Ectodermal cell (in vitro differentiated cells): ENCODE results near the gene ZNF154.

ENCODE experiments used
- H3K27ac ChIP-seq: 2 replicates; pipeline ENCODE4 v1.7.0; 2013; ENCODE audit warnings: mild to moderate bottlenecking, low read depth, low read length; ENCODE audit not compliant: insufficient read depth, poor library complexity, severe bottlenecking
- H3K27me3 ChIP-seq: 2 replicates; pipeline ENCODE4 v1.7.0; 2013; ENCODE audit warnings: mild to moderate bottlenecking, low read length; ENCODE audit not compliant: insufficient read depth, control insufficient read depth, poor library complexity, severe bottlenecking
- H3K36me3 ChIP-seq: one replicate; pipeline ENCODE4 v1.7.0; 2013; ENCODE audit warnings: low read length; ENCODE audit not compliant: control insufficient read depth, insufficient read depth
- H3K4me1 ChIP-seq: one replicate; pipeline ENCODE4 v1.7.0; 2013; ENCODE audit warnings: low read length; ENCODE audit not compliant: control insufficient read depth, insufficient read depth
- H3K4me3 ChIP-seq: 2 replicates; pipeline ENCODE4 v1.7.0; 2013; ENCODE audit warnings: low read depth, low read length, control low read depth; ENCODE audit not compliant: insufficient read depth
- H3K9me3 ChIP-seq: 2 replicates; pipeline ENCODE4 v1.7.0; 2013; ENCODE audit warnings: mild to moderate bottlenecking, low read length, moderate library complexity; ENCODE audit not compliant: control insufficient read depth
- WGBS, 2 experiments: methylation state at CpG; one replicate each; pipeline ENCODE4 v1.1.7; 2013; ENCODE audit warnings: missing lambda C conversion rate in 2 of 2; 5-methylcytosine and 5-hydroxymethylcytosine counted together

Gene ZNF154

DNA sequence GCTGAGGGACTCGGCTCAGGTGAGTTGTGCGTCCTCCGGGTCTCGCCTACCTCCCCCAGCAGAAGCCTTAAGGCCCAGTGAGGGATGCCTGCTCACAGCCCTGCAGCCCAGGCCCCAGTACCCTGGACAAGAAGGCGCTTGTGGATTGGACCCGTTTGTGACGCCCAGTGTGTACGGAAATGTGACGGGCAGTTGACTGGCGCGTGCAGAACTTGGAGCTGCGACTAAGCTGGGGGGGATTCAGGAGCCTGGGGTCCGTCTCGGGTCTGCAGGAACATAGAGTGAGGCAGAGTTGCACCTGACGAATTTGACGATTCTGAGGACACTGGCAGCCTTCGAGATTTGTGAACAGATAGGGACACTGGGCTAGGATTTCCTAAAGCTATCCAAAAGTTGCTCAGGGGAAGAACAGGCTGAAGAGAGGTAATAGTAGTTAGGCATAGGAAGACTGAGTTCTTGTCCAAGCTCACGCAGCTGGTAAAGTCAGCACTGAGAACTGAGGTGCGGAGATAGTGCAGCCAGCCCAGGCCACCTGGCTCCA is 26.7 kb downstream of the ZNF154 start:
- WGBS, 2 experiments: 5% methylated on average over 19 of the region's 19 CpGs
- peaks cover 41% of the 10 kb centered on the region for H3K36me3 ChIP-seq
- H3K27ac ChIP-seq: peak overlapping the region; percentile 45

DNA sequence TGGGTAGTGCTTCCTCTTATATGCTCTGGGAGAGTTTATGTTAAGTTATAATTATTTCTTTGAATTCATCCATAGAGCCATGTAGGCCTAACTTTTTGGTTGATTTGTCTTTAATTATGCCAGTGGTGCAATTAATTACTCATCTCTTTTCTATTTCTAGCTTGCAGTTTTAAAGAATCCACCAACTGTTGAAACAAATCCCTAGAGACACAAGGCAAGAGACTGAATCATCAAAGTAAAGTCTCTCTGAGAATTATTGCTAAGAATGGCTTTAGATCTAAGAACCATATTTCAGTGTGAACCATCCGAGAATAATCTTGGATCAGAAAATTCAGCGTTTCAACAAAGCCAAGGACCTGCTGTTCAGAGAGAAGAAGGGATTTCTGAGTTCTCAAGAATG is 33.1 kb downstream of the ZNF154 start:
- no peaks in the 10 kb centered on the region for H3K36me3 ChIP-seq
- no peak overlapping the region for H3K27ac ChIP-seq
- peaks cover 56% of the 10 kb centered on the region for H3K27me3 ChIP-seq
- H3K9me3 ChIP-seq: no peaks in the 10 kb centered on the region
- H3K4me3 ChIP-seq: no peak overlapping the region
- H3K4me1 ChIP-seq: no peaks in the 10 kb centered on the region
- 80 to 93% methylated on average over 2 of the region's 2 CpGs for WGBS, 2 experiments

More for the DNA sequence above, 26.7 kb downstream of the ZNF154 start:
- Histone ChIP-seq H3K9me3 (peaks cover 4% of the 10 kb centered on the region), H3K4me1 (no peaks in the 10 kb centered on the region), H3K4me3 (peak overlapping the region; percentile 100), H3K27me3 (peaks cover 25% of the 10 kb centered on the region)

DNA sequence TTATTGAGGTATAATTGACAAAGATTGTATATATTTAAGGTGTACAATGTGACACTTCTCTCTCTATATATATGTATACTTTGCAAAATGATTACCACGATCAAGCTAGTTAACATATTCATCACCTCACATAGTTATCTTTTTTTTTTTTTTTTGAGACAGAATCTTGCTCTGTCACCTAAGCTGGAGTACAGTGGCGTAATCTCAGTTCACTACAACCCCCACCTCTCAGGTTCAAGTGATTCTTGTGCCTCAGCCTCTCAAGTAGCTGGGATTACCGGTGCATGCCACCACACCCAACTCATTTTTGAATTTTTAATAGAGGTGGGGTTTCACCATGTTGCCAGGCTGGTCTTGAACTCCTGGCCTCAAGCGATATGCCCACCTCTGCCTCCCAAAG is 36.5 kb downstream of the ZNF154 start:
- H3K27ac ChIP-seq: no peak overlapping the region

DNA sequence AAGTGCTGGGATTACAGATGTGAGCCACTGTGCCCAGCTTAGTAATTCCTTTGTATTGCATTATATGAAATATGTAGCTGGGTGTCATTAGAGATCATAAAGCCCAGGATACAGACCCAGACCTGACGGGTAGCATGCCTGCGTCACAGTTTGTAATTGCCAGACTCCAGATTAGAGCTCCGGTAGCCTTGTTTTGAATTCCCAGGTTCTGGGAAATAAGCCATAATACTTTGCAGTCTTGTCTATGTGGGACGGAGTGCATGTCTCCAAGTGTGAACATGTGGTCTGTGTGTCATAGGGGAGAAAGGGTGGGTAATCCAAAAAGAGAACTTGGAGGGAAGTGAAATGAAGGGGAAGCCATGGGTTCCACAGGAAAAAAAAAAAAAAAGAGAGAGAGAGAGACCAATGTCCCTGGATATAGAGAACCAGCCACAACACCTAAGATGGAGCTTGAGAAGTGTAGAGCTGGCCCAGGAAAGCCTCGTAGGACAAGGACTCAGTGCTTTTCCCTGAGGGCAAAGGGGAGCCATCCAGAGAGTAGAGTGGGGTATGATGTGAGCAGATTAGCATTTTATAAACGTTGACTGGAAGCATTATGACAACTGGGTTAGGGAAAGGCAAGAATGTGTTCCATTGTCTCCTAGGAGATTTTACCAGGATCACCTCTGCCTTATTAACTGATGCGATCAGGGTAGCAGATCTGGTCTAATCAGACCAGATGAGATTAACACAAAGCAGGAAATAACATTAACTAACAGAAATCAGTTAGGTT is 37.7 kb downstream of the ZNF154 start:
- no peaks in the 10 kb centered on the region for H3K4me1 ChIP-seq
- no peaks in the 10 kb centered on the region for H3K36me3 ChIP-seq
- 76 to 77% methylated on average over 7 of the region's 7 CpGs for WGBS, 2 experiments
- H3K4me3 ChIP-seq: no peak overlapping the region
- no peaks in the 10 kb centered on the region for H3K9me3 ChIP-seq
- peaks cover 29% of the 10 kb centered on the region for H3K27me3 ChIP-seq
- H3K27ac ChIP-seq: no peak overlapping the region

More for the DNA sequence above, 36.5 kb downstream of the ZNF154 start:
- Histone ChIP-seq H3K4me1 (no peaks in the 10 kb centered on the region), H3K9me3 (no peaks in the 10 kb centered on the region), H3K27me3 (peaks cover 41% of the 10 kb centered on the region), H3K36me3 (no peaks in the 10 kb centered on the region), H3K4me3 (no peak overlapping the region)
- WGBS, 2 experiments: 66 to 81% methylated on average over 4 of the region's 4 CpGs

DNA sequence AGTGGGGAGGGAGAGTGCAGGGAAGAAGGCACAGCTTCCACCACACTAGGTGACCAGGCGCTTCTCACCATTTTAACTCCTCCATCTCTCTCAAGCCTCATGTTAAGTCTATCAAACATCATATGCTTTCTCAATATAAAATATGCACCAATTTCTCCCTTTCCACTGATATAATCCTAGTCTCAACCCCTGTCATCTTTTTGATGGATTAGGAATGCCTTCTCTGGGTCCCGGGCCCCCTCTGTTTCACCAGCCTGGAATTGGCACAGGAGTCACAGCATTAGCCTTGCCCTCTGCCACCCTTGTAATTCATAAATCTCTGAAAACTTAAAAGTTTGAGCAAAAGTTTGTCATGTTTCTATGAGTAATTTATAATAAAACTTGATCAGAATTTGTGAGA is 40.4 kb downstream of the ZNF154 start, which contains the start of gene ZSCAN4:
ZSCAN4 (plus strand) TSS at position 301 of the 400 bp plus-strand sequence. CDS start 7,211 bp downstream, outside the sequence.
- Histone ChIP-seq H3K4me3 (no peak within 1 kb of the TSS), H3K36me3 (no peaks in the 10 kb centered on the region), H3K9me3 (no peaks in the 10 kb centered on the region), H3K4me1 (no peaks in the 10 kb centered on the region), H3K27ac (no peak within 1 kb of the TSS), H3K27me3 (peaks cover 27% of the 10 kb centered on the region)
- WGBS, 2 experiments: 95 to 100% methylated on average over 2 of the region's 2 CpGs

DNA sequence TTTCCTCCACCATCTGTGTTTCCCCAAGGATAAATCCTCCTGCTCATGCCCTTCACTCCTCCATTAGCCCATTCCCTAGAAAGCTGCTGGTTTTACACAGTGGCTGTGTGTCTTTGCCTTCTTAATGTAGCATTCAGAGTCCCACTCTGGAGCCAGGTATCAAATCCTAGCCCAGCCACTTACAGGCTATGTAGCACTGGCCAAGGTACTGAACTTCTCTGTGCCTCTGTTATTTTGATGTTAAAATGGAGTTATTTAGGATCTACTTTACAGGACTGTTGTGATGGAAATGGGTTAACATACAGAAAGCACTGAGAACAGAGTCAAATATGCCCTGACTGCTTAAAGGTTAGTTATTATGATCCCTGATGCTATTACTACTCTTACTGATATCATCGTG is 41.8 kb downstream of the ZNF154 start:
- peaks cover 25% of the 10 kb centered on the region for H3K27me3 ChIP-seq
- H3K36me3 ChIP-seq: no peaks in the 10 kb centered on the region
- 82 to 97% methylated on average over 1 of the region's 1 CpG for WGBS, 2 experiments
- H3K4me3 ChIP-seq: no peak overlapping the region
- H3K9me3 ChIP-seq: no peaks in the 10 kb centered on the region
- no peaks in the 10 kb centered on the region for H3K4me1 ChIP-seq
- no peak overlapping the region for H3K27ac ChIP-seq

DNA sequence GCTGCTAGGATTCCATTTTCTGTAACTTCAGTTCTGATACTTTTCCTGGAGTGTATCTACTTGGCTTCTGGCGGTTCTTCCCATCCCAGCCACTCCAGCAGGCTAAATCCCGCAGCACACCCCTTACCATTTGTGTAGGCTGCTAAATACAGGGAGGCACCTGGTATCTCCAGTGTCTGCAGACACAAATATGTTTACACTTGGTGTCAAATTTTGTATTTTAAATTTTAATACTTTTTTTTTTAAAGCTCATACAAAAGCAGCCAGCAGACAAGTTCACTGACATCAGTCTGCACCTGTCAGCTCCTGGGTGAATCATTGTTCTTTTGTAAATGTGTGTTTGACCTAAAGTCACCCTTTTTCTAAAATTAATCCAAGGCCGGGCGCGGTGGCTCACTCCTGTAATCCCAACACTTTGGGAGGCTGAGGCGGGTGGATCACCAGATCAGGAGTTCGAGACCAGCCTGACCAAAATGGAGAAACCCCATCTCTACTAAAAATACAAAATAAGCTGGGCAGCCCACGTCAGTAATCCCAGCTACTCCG is 43.7 kb downstream of the ZNF154 start:
- H3K27ac ChIP-seq: no peak overlapping the region
- peaks cover 24% of the 10 kb centered on the region for H3K27me3 ChIP-seq
- no peaks in the 10 kb centered on the region for H3K36me3 ChIP-seq
- H3K4me3 ChIP-seq: no peak overlapping the region
- no peaks in the 10 kb centered on the region for H3K9me3 ChIP-seq
- 90 to 91% methylated on average over 9 of the region's 9 CpGs for WGBS, 2 experiments
- H3K4me1 ChIP-seq: no peaks in the 10 kb centered on the region

DNA sequence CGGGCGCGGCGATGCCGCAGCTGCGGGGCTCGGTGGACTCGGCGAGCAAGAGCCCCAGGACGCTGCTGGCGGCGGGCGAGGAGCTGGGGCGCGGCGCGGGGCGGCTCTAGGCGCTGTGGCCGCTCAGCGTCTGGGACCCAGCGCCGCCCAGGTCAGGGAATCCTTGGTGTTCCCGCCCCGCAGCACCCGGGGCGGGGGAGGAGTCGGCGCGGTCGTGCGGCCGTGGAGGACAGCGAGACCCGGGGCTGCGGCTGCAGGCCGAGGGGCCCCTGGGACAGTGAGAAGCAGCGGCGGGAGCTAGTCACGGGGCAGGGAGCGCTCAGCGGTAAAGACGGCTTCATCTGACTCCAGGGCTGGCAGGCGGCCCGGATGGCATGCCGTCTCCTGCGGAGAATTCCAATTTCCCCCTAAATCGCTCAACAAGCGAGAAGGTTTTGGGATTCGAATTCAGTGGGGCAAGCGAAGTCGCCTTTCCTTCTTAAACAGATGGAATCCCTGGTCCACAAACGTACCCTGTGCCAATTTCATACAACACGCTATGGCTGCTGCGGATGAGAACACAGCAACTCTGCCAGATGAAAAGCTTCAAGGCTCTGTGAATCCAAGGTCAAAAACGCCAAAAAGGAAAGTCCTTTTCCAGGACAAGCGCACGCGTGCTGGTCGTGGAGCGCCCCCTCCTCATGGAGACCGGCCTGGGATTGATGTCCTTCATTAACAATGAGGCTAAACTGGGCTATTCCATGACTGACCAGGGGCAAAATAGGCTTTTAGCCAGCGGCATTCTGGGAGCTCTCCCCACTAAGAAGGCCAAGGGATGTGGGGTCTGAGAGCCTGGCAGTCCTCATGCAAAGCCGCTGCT is 44.5 kb downstream of the ZNF154 start:
- Histone ChIP-seq H3K27ac (peak overlapping the region; percentile 1), H3K4me1 (no peaks in the 10 kb centered on the region), H3K4me3 (peak overlapping the region; percentile 43), H3K27me3 (peaks cover 32% of the 10 kb centered on the region), H3K36me3 (no peaks in the 10 kb centered on the region), H3K9me3 (no peaks in the 10 kb centered on the region)
- WGBS, 2 experiments: 4% methylated on average over 64 of the region's 64 CpGs

DNA sequence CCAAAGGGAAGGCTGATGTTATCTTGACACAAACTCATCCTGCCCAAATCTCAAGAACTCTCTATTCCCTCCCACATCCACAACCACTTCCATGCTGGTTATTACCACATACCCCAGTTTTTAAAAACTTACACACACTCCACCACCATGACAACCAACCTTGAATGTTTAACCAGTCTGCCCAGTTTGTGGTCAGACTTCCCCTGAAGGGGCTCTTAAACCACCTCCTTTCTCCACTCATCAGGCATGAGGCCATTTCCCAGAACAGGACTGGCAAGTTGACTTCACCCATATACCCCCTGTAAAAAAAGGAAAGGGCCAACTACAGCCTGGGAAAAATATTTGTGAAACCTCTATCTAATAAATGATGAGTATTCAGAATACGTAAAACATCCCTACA is 52.7 kb downstream of the ZNF154 start:
- H3K4me3 ChIP-seq: no peak overlapping the region
- WGBS, 2 experiments: 80% methylated on average over 1 of the region's 1 CpG; no CpG with 5 or more reads in 1 of the 2 experiments
- H3K27me3 ChIP-seq: peaks cover 27% of the 10 kb centered on the region
- H3K36me3 ChIP-seq: no peaks in the 10 kb centered on the region
- H3K4me1 ChIP-seq: no peaks in the 10 kb centered on the region
- no peak overlapping the region for H3K27ac ChIP-seq
- no peaks in the 10 kb centered on the region for H3K9me3 ChIP-seq

DNA sequence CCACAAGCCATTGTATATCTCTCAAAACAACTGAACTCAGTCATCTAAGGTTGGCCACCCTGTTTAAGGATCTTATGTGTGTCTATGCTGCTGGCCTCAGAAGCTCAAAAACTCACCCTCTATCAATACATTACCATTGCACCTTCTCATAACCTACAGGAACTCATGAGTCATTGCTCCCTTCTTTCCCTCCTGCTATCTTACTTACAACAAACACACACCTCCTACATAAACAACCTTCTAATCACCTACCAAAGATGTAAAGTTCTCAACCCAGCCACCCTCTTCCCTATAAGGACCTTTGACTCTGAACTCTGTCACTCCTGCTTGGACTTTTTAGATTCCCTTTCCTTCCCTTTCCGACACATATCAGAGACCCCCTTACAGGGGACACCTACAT is 53.6 kb downstream of the ZNF154 start:
- no peaks in the 10 kb centered on the region for H3K4me1 ChIP-seq
- WGBS, 2 experiments: 79 to 96% methylated on average over 1 of the region's 1 CpG
- H3K27me3 ChIP-seq: peaks cover 18% of the 10 kb centered on the region
- no peaks in the 10 kb centered on the region for H3K36me3 ChIP-seq
- no peak overlapping the region for H3K4me3 ChIP-seq
- no peaks in the 10 kb centered on the region for H3K9me3 ChIP-seq
- no peak overlapping the region for H3K27ac ChIP-seq
